HL-60 (cell line): ENCODE data around the gene CORO6.

Source experiments
- DNase-seq, 2 experiments: peaks; one replicate each; pipeline ENCODE4 v3.0.0-alpha.2; 2010 to 2020; ENCODE audit warnings: low read depth in 1 of 2, low spot score in 1 of 2
- H3K27ac ChIP-seq: fragments of 250-450 bp; sonication (Bioruptor Pico); replicated peaks from 2 replicates; pipeline ENCODE4 v1.5.1; 2020; ENCODE audit warnings: mild to moderate bottlenecking, moderate library complexity
- H3K27me3 ChIP-seq: fragments of 250-450 bp; sonication (Bioruptor Pico); 2 replicates; pipeline ENCODE4 v1.5.1; 2021; ENCODE audit warnings: mild to moderate bottlenecking, moderate library complexity; ENCODE audit not compliant: insufficient read depth, poor library complexity, severe bottlenecking
- H3K4me3 ChIP-seq: replicated peaks from 2 replicates; pipeline ENCODE4 v1.5.1; 2011; ENCODE audit warnings: mild to moderate bottlenecking, control low read depth, low read length; ENCODE audit not compliant: insufficient read depth
- GABPA ChIP-seq: IDR thresholded peaks from 2 replicates; pipeline ENCODE4 v1.6.1; 2012; ENCODE audit warnings: low read depth
- POLR2AphosphoS5 ChIP-seq: IDR thresholded peaks from 2 replicates; pipeline ENCODE4 v1.6.1; 2012; ENCODE audit warnings: low read depth
- REST ChIP-seq: IDR thresholded peaks from 2 replicates; pipeline ENCODE4 v1.6.1; 2012; ENCODE audit warnings: low read depth; ENCODE audit not compliant: insufficient replicate concordance
- SPI1 ChIP-seq: IDR thresholded peaks from 2 replicates; pipeline ENCODE4 v1.6.1; 2012; ENCODE audit warnings: low read depth, mild to moderate bottlenecking, borderline replicate concordance
- TF ChIP-seq, protein P1 (sequence below): IDR thresholded peaks from one replicate; pipeline ENCODE4 v1.5.1; 2011; ENCODE audit warnings: low read length, control low read depth, inconsistent platforms; ENCODE audit not compliant: insufficient read depth

CORO6 gene

DNA sequence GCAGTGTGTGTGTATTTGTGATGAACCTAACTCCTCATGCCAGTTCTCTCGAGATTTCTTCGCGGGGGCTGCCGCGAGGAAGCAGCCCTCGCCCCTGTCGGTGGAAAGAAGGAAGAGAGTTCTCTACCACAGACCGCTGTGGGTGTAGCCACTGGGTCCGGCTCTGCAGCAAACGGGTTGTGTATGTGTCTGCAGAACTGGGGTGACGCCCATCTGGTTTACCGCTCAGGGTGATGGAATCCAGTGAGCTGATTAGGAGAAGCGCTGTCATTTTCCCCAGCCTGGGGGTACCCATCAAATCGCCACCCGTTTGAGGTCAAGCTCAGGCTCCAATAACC, 7.7 kb downstream of the CORO6 start:
- DNase-seq: peak in 1 of 2 experiments; percentile 72
- TF ChIP-seq GABPA (no peak), SPI1 (no peak), REST (no peak), POLR2AphosphoS5 (no peak)
- TF ChIP-seq, protein P1, sequence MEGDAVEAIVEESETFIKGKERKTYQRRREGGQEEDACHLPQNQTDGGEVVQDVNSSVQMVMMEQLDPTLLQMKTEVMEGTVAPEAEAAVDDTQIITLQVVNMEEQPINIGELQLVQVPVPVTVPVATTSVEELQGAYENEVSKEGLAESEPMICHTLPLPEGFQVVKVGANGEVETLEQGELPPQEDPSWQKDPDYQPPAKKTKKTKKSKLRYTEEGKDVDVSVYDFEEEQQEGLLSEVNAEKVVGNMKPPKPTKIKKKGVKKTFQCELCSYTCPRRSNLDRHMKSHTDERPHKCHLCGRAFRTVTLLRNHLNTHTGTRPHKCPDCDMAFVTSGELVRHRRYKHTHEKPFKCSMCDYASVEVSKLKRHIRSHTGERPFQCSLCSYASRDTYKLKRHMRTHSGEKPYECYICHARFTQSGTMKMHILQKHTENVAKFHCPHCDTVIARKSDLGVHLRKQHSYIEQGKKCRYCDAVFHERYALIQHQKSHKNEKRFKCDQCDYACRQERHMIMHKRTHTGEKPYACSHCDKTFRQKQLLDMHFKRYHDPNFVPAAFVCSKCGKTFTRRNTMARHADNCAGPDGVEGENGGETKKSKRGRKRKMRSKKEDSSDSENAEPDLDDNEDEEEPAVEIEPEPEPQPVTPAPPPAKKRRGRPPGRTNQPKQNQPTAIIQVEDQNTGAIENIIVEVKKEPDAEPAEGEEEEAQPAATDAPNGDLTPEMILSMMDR: no peak
- no peak overlapping the region for H3K27ac ChIP-seq
- peaks cover 8% of the 10 kb centered on the region for H3K27me3 ChIP-seq
- peak overlapping the region; percentile 27 for H3K4me3 ChIP-seq

DNA sequence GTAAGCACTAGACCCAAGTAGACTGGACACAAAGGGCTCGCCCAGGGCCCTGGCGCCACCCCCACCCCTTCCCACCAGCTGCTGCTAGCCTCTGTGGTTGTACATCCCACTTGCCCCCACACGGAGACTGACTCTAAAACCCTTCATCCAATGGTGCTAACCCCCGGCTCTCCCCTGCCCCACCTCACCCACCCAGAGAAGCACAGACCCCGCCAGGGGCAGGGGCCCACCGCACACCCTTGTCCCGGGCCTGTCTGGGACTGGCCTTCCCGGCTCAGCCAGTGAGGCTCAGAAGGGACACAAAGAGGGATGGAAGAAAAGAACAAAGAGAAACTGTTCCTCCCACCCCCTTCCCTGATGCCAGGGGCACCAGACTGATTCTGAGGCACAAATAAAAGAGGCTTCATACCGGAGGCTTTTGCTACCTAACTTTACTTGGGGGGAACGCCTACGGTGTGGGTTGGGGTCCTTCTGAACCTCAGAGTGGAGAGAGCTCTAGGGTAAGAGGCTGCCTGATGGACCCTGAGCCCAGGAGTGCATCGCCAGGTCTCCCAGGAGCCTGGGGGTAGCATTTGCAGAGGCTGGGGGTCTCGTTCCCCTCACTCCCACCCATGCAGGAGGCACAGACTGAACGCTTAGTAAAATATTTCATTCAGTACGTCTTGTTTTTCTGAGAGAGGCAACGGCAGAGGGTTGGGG, 8.2 kb downstream of the CORO6 start:
- H3K4me3 ChIP-seq: no peak overlapping the region

GRCh38 chr17:29613856-29614255, 8.9 kb downstream of the CORO6 start:
- no peak overlapping the region for H3K4me3 ChIP-seq
- DNase-seq: no peak
- TF ChIP-seq, protein P1: no peak
- TF ChIP-seq POLR2AphosphoS5 (no peak), SPI1 (no peak), GABPA (no peak), REST (no peak)
- H3K27ac ChIP-seq: no peak overlapping the region
- peaks cover 8% of the 10 kb centered on the region for H3K27me3 ChIP-seq

More for the DNA sequence above, 8.2 kb downstream of the CORO6 start:
- DNase-seq: no peak
- Histone ChIP-seq H3K27me3 (peaks cover 8% of the 10 kb centered on the region), H3K27ac (no peak overlapping the region)
- TF ChIP-seq GABPA (no peak), SPI1 (no peak), REST (no peak), POLR2AphosphoS5 (no peak)
- TF ChIP-seq, protein P1: no peak
